ENCODE measurements around the gene TWIST2. TPM values are rescaled to one million over a fixed set of nuclear protein-coding genes. Genes with fewer than 3 reads are reported as not detected.

The TWIST2 gene
- polyA plus RNA-seq, 1 of the 3 experiments (the other 2 are of a cell fraction) = 19.5 TPM

DNA sequence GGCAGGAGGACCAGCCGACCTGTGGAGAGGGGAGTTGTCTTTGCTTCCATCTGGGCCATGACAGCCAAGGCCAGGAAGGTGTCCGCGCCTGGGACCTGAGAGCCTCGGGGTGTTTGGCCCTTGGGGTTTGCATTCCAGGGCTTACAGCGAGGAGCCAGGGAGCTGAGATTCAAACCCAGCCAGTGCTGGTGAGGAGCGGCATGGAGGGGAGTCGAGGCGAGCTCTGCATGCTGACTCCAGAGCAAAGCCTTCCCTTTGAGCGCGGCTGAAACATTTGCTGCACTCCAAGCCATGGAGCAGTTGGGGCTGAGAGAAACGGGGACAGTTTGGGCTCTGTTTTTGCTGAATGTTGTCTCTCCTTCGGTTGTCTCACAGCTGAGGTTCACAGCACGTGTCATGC is 77.4 kb downstream of the TWIST2 start:
- ChIA-PET CTCF (no interaction called here), POLR2A (interaction anchor here (0.6 kb wide), 1 partner anchor 1863 kb away, joined by 3 read pairs; no protein-coding TSS in a partner anchor)
- H3K4me1 ChIP-seq (ENCODE audit: control insufficient read depth in 1 of 2, insufficient read depth in 2 of 2, low read depth in 1 of 2, low read length in 1 of 2) = no peaks in the 10 kb centered on the region; a peak in 1 of 4 replicates
- no peaks in the 10 kb centered on the region for H3K9me3 ChIP-seq
- H3K36me3 ChIP-seq (replicated peaks in 1 of 2; ENCODE audit: control insufficient read depth in 1 of 2, insufficient read depth in 2 of 2, low read length in 1 of 2) = no peaks in the 10 kb centered on the region
- TF ChIP-seq REST (IDR thresholded peaks at IDR 0.05; ENCODE audit: low read depth, low read length) = no peak
- TF ChIP-seq CHD2 (IDR thresholded peaks at IDR 0.05; ENCODE audit: low read length, partially characterized antibody) = no peak
- no peak for TF ChIP-seq MAX (IDR thresholded peaks at IDR 0.05; ENCODE audit: low read depth)
- no peak for TF ChIP-seq RAD21 (IDR thresholded peaks at IDR 0.05; ENCODE audit: low read length)
- TF ChIP-seq SMC3 (IDR thresholded peaks at IDR 0.05; ENCODE audit: low read depth, low read length) = no peak
- TF ChIP-seq EP300 (IDR thresholded peaks at IDR 0.05; ENCODE audit: borderline replicate concordance in 1 of 2, low read depth in 1 of 2, low read length in 1 of 2) = no peak
- no peak for TF ChIP-seq TCF12 (IDR thresholded peaks at IDR 0.05)
- no peak for TF ChIP-seq RXRA (IDR thresholded peaks at IDR 0.05; ENCODE audit: borderline replicate concordance, low read depth)
- TF ChIP-seq IRF3 (IDR thresholded peaks at IDR 0.05; ENCODE audit: low read depth, low read length) = no peak
- TF ChIP-seq, protein P1, sequence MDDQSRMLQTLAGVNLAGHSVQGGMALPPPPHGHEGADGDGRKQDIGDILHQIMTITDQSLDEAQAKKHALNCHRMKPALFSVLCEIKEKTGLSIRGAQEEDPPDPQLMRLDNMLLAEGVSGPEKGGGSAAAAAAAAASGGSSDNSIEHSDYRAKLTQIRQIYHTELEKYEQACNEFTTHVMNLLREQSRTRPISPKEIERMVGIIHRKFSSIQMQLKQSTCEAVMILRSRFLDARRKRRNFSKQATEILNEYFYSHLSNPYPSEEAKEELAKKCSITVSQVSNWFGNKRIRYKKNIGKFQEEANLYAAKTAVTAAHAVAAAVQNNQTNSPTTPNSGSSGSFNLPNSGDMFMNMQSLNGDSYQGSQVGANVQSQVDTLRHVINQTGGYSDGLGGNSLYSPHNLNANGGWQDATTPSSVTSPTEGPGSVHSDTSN (IDR thresholded peaks at IDR 0.05) = no peak
- 75% methylated on average over 13 of the region's 13 CpGs for WGBS (ENCODE audit: low lambda C conversion rate)
- H3K9me2 ChIP-seq = no peaks in the 10 kb centered on the region
- no peak for DNase-seq
- no peaks in the 10 kb centered on the region for H3F3A ChIP-seq (replicated peaks; ENCODE audit: insufficient read depth)
- no peak overlapping the region for H3K4me3 ChIP-seq (ENCODE audit: low read depth in 2 of 2, low read length in 1 of 2)
- H3K4me2 ChIP-seq = no peak overlapping the region
- no peaks in the 10 kb centered on the region for H3K79me2 ChIP-seq (ENCODE audit: insufficient read depth)
- no peaks in the 10 kb centered on the region for H3K27me3 ChIP-seq (ENCODE audit: insufficient read depth)
- H2AFZ ChIP-seq (ENCODE audit: low read depth) = no peak overlapping the region
- no peak overlapping the region for H3K9ac ChIP-seq
- no peaks in the 10 kb centered on the region for H4K20me1 ChIP-seq (ENCODE audit: insufficient read depth)
- no peak overlapping the region for H3K27ac ChIP-seq (ENCODE audit: low read depth in 2 of 2, low read length in 1 of 2)
